NCI-H1930 (cell line): ENCODE results near the gene CXCR5.

Experiments
- DNase-seq, 2 experiments: peaks; one replicate each; lab custom pipeline; 2025; lab: John Stamatoyannopoulos, UW

The CXCR5 gene

GRCh38 chr11:118928101-118928869 is 44.6 kb downstream of the CXCR5 start:
- DNase-seq, result peak; percentile 67 to 87

- DNase-seq, result peak; percentile 38 to 52
These were observed 45.3 kb downstream of the CXCR5 start for GRCh38 chr11:118928870-118929500.

GRCh38 chr11:118929501-118930093 is 45.9 kb downstream of the CXCR5 start:
- DNase-seq, result peak; percentile 50 to 55

- DNase-seq, result peak; percentile 75 to 85
These were observed 46.5 kb downstream of the CXCR5 start for GRCh38 chr11:118930094-118930712.

GRCh38 chr11:118931571-118931970 is 47.9 kb downstream of the CXCR5 start:
- DNase-seq, result no peak

GRCh38 chr11:118933486-118933885 is 49.8 kb downstream of the CXCR5 start:
- DNase-seq, result no peak

- DNase-seq, result no peak
These were observed 51.7 kb downstream of the CXCR5 start for GRCh38 chr11:118935376-118935775.

GRCh38 chr11:118938491-118939403 is 55.1 kb downstream of the CXCR5 start:
- DNase-seq, result no peak

- no peak for DNase-seq
These were observed 55.8 kb downstream of the CXCR5 start for GRCh38 chr11:118939404-118939915.

- no peak for DNase-seq
These were observed 56.4 kb downstream of the CXCR5 start for GRCh38 chr11:118939953-118940598.

- DNase-seq, result no peak
These were observed 63.4 kb downstream of the CXCR5 start for GRCh38 chr11:118947091-118947490.
